ENCODE measurements around the gene GIMAP5.

- TF ChIP-seq, protein P1, sequence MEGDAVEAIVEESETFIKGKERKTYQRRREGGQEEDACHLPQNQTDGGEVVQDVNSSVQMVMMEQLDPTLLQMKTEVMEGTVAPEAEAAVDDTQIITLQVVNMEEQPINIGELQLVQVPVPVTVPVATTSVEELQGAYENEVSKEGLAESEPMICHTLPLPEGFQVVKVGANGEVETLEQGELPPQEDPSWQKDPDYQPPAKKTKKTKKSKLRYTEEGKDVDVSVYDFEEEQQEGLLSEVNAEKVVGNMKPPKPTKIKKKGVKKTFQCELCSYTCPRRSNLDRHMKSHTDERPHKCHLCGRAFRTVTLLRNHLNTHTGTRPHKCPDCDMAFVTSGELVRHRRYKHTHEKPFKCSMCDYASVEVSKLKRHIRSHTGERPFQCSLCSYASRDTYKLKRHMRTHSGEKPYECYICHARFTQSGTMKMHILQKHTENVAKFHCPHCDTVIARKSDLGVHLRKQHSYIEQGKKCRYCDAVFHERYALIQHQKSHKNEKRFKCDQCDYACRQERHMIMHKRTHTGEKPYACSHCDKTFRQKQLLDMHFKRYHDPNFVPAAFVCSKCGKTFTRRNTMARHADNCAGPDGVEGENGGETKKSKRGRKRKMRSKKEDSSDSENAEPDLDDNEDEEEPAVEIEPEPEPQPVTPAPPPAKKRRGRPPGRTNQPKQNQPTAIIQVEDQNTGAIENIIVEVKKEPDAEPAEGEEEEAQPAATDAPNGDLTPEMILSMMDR (IDR thresholded peaks at IDR 0.05; ENCODE audit: low read length): no peak
- TF ChIP-seq EZH2 (optimal IDR thresholded peaks at IDR 0.05; ENCODE audit: low read depth, low read length) (no peak), EZH2phosphoT487 (IDR thresholded peaks at IDR 0.05; ENCODE audit: low read length) (no peak)
These were observed 41.6 kb upstream of the GIMAP5 start for GRCh38 chr7:150695654-150696053.

Measured in MM.1S (cell line).